ENCODE results near the gene ERF. TPM values are rescaled to one million over a fixed set of nuclear protein-coding genes. Genes with fewer than 3 reads are reported as not detected.
"Not testable (repeated sequence)": the region's sequence is repeated elsewhere in the genome, so short reads cannot be mapped to it uniquely, and the experiment has no call there.

ERF gene
- total and polyA plus RNA-seq, 2 of the 8 experiments (the other 6 are each of a cell fraction or from before 2014, with no cell fraction given): 43.7 to 62.7 TPM

DNA sequence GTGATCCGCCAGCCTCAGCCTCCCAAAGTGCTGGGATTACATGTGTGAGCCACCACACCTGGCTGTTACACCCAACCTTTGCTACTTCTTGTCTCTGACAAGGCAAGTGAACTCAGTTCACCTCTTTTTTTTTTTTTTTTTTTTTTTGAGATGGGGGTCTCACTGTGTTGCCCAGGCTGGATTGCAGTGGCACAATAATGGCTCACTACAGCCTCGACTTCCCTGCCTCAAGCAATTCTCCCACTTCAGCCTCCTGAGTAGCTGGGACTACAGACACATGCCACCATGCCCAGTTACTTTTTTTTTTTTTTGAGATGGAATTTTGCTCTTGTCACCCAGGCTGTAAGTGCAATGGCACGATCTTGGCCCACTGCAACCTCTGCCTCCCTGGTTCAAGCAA is 2.9 kb upstream of the ERF start:
- H2BK15ac ChIP-seq (ENCODE audit: low read length); H2AK5ac ChIP-seq (ENCODE audit: low read depth, low read length); H3K56ac ChIP-seq (replicated peaks; ENCODE audit: insufficient read length, low read depth, low read length); H3K79me1 ChIP-seq (ENCODE audit: low read depth, low read length); H3K23ac ChIP-seq (ENCODE audit: insufficient read length); DNase-seq (ENCODE audit: low read depth in 1 of 2, low spot score in 2 of 2); H3K18ac ChIP-seq (ENCODE audit: extremely low read depth, low read length); H3K79me2 ChIP-seq (ENCODE audit: control insufficient read depth in 1 of 2, insufficient read depth in 2 of 2, low read length in 2 of 2); H2BK5ac ChIP-seq (ENCODE audit: low read depth, low read length); H2AFZ ChIP-seq (ENCODE audit: low read length); H3K4me2 ChIP-seq (ENCODE audit: insufficient read depth in 1 of 2, low read depth in 2 of 2, low read length in 2 of 2); H2BK120ac ChIP-seq (replicated peaks; ENCODE audit: low read depth, low read length); H3K27ac ChIP-seq (ENCODE audit: low read depth, low read length); H4K20me1 ChIP-seq (replicated peaks in 1 of 2; ENCODE audit: control insufficient read depth in 1 of 2, insufficient read depth in 2 of 2, low read length in 2 of 2); H4K8ac ChIP-seq (ENCODE audit: extremely low read depth, insufficient read depth, low read length); H3K9me3 ChIP-seq (ENCODE audit: insufficient read depth in 2 of 2, low read depth in 1 of 2, low read length in 1 of 2); H3K14ac ChIP-seq (ENCODE audit: insufficient read length); H4K5ac ChIP-seq (ENCODE audit: insufficient read length, low read depth, low read length); H2BK12ac ChIP-seq (ENCODE audit: low read depth, low read length); H3K4ac ChIP-seq (replicated peaks; ENCODE audit: insufficient read length, low read depth, low read length); H3K4me3 ChIP-seq (ENCODE audit: extremely low read depth in 1 of 4, insufficient read depth in 2 of 4, low read depth in 3 of 4, low read length in 4 of 4); H3K36me3 ChIP-seq (ENCODE audit: control insufficient read depth in 2 of 4, insufficient read depth in 4 of 4, low read length in 3 of 4); H3K4me1 ChIP-seq (replicated peaks in 1 of 4; ENCODE audit: control insufficient read depth in 3 of 4, insufficient read depth in 4 of 4, low read length in 3 of 4); H3K27me3 ChIP-seq (replicated peaks in 1 of 4; ENCODE audit: control insufficient read depth in 3 of 4, extremely low read depth in 1 of 4, insufficient read depth in 3 of 4, low read length in 3 of 4); H4K91ac ChIP-seq (replicated peaks; ENCODE audit: insufficient read length, low read length); H3K9ac ChIP-seq (replicated peaks in 1 of 4; ENCODE audit: extremely low read depth in 1 of 4, low read depth in 3 of 4, low read length in 3 of 4); H2BK20ac ChIP-seq (ENCODE audit: low read length); FAIRE-seq: not testable (repeated sequence)
- 83% methylated on average over 2 of the region's 3 CpGs; no CpG with 5 or more reads in 1 of the 2 experiments for WGBS, 2 experiments (ENCODE audit: extremely low coverage in 1 of 2, insufficient coverage in 1 of 2, insufficient read length in 1 of 2, insufficient replicate concordance in 2 of 2, low coverage in 1 of 2, low lambda C conversion rate in 2 of 2, missing lambda C conversion rate in 1 of 2)
- H3K23me2 ChIP-seq (ENCODE audit: low read depth, low read length): peaks cover 11% of the 10 kb centered on the region; the same call in 1 of the 2 replicates
- ChIA-PET POLR2A (ENCODE audit: partially characterized antibody) (interaction anchor here (1.0 to 1.4 kb wide), 4 partner anchors 12 to 121 kb away, joined by 3 to 5 read pairs (median 4); no protein-coding TSS in a partner anchor), CTCF (ENCODE audit: partially characterized antibody) (interaction anchor here (0.7 to 9.1 kb wide), 8 partner anchors 9 to 593 kb away, joined by 3 to 75 read pairs (median 3); no protein-coding TSS in a partner anchor)
